ENCODE results near the gene FSD1L. TPM values are rescaled to one million over a fixed set of nuclear protein-coding genes. Genes with fewer than 3 reads are reported as not detected.

Gene FSD1L
- total and polyA plus RNA-seq, 2 experiments from 2014 or later = 5.2 to 7.1 TPM

DNA sequence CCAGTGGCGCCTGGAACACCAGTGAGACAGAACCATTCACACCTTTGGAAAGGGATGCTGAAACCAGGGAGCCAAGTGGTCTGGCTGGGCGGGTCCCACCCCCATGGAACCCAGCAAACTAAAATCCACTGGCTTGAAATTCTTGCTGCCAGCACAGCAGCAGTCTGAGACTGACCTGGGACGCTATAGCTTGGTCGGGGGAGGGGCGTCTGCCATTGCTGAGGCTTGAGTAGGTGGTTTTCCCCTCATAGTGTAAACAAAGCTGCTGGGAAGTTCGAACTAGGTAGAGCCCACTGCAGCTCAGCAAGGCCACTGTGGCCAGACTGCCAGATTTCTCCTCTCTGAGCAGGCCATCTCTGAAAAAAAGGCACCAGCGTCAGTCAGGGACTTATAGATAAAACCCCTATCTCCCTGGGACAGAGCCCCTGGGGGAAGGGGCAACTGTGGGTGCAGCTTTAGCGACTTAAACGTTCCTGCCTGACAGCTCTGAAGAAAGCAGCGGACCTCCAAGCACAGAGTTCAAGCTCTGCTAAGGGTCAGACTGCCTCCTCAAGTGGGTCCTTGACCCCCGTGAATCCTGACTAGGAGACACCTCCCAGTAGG lies 68.1 kb downstream of the FSD1L start:
- H3K4me1 Mint-ChIP-seq = peaks cover 6% of the 10 kb centered on the region; the same call in 2 of the 3 replicates
- no peaks in the 10 kb centered on the region for H3K79me2 ChIP-seq (replicated peaks; ENCODE audit: insufficient read depth)
- H3K27me3 Mint-ChIP-seq (ENCODE audit: insufficient read depth, low read depth, poor library complexity) = peaks cover 8% of the 10 kb centered on the region
- DNase-seq (ENCODE audit: low spot score) = peak; percentile 62
- H4K20me1 ChIP-seq (replicated peaks; ENCODE audit: insufficient read depth) = no peaks in the 10 kb centered on the region
- H3K36me3 ChIP-seq (ENCODE audit: insufficient read depth) = peaks cover 7% of the 10 kb centered on the region; the same call in 1 of the 2 replicates
- no peak overlapping the region for H3K4me3 Mint-ChIP-seq
- H3K9me3 Mint-ChIP-seq = no peaks in the 10 kb centered on the region
- no peak overlapping the region for H2AFZ ChIP-seq
- no peaks in the 10 kb centered on the region for H3K4me1 ChIP-seq (ENCODE audit: insufficient read depth)
- no peak overlapping the region for H3K27ac ChIP-seq (ENCODE audit: low read depth)
- H3K4me3 ChIP-seq = no peak overlapping the region
- peak overlapping the region; percentile 16; the same call in 1 of the 2 replicates for H3K4me2 ChIP-seq
- H3F3A ChIP-seq (replicated peaks; ENCODE audit: low read depth) = no peaks in the 10 kb centered on the region
- TF ChIP-seq CREB1 (CRISPR knock-in tag; IDR thresholded peaks at IDR 0.05; ENCODE audit: low read depth) (no peak), EZH2phosphoT487 (IDR thresholded peaks at IDR 0.05; ENCODE audit: unreplicated experiment) (no peak), JUNB (IDR thresholded peaks at IDR 0.05; ENCODE audit: unreplicated experiment) (no peak), EZH2 (IDR thresholded peaks at IDR 0.05; ENCODE audit: low read depth, unreplicated experiment) (no peak), NANOG (IDR thresholded peaks at IDR 0.05; ENCODE audit: borderline replicate concordance) (no peak), POLR2AphosphoS5 (IDR thresholded peaks at IDR 0.05; ENCODE audit: low read depth) (no peak), ZNF331 (CRISPR knock-in tag; IDR thresholded peaks at IDR 0.05; ENCODE audit: low read depth) (no peak), ZNF114 (CRISPR knock-in tag; IDR thresholded peaks at IDR 0.05) (no peak), STAT1 (IDR thresholded peaks at IDR 0.05; ENCODE audit: unreplicated experiment) (no peak)
- TF ChIP-seq, protein P1, sequence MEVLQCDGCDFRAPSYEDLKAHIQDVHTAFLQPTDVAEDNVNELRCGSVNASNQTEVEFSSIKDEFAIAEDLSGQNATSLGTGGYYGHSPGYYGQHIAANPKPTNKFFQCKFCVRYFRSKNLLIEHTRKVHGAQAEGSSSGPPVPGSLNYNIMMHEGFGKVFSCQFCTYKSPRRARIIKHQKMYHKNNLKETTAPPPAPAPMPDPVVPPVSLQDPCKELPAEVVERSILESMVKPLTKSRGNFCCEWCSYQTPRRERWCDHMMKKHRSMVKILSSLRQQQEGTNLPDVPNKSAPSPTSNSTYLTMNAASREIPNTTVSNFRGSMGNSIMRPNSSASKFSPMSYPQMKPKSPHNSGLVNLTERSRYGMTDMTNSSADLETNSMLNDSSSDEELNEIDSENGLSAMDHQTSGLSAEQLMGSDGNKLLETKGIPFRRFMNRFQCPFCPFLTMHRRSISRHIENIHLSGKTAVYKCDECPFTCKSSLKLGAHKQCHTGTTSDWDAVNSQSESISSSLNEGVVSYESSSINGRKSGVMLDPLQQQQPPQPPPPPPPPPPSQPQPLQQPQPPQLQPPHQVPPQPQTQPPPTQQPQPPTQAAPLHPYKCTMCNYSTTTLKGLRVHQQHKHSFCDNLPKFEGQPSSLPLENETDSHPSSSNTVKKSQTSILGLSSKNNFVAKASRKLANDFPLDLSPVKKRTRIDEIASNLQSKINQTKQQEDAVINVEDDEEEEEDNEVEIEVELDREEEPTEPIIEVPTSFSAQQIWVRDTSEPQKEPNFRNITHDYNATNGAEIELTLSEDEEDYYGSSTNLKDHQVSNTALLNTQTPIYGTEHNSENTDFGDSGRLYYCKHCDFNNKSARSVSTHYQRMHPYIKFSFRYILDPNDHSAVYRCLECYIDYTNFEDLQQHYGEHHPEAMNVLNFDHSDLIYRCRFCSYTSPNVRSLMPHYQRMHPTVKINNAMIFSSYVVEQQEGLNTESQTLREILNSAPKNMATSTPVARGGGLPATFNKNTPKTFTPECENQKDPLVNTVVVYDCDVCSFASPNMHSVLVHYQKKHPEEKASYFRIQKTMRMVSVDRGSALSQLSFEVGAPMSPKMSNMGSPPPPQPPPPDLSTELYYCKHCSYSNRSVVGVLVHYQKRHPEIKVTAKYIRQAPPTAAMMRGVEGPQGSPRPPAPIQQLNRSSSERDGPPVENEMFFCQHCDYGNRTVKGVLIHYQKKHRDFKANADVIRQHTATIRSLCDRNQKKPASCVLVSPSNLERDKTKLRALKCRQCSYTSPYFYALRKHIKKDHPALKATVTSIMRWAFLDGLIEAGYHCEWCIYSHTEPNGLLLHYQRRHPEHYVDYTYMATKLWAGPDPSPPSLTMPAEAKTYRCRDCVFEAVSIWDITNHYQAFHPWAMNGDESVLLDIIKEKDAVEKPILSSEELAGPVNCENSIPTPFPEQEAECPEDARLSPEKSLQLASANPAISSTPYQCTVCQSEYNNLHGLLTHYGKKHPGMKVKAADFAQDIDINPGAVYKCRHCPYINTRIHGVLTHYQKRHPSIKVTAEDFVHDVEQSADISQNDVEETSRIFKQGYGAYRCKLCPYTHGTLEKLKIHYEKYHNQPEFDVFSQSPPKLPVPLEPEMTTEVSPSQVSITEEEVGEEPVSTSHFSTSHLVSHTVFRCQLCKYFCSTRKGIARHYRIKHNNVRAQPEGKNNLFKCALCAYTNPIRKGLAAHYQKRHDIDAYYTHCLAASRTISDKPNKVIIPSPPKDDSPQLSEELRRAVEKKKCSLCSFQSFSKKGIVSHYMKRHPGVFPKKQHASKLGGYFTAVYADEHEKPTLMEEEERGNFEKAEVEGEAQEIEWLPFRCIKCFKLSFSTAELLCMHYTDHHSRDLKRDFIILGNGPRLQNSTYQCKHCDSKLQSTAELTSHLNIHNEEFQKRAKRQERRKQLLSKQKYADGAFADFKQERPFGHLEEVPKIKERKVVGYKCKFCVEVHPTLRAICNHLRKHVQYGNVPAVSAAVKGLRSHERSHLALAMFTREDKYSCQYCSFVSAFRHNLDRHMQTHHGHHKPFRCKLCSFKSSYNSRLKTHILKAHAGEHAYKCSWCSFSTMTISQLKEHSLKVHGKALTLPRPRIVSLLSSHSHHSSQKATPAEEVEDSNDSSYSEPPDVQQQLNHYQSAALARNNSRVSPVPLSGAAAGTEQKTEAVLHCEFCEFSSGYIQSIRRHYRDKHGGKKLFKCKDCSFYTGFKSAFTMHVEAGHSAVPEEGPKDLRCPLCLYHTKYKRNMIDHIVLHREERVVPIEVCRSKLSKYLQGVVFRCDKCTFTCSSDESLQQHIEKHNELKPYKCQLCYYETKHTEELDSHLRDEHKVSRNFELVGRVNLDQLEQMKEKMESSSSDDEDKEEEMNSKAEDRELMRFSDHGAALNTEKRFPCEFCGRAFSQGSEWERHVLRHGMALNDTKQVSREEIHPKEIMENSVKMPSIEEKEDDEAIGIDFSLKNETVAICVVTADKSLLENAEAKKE (CRISPR knock-in tag; IDR thresholded peaks at IDR 0.05) = no peak
- TF ChIP-seq, protein P2, sequence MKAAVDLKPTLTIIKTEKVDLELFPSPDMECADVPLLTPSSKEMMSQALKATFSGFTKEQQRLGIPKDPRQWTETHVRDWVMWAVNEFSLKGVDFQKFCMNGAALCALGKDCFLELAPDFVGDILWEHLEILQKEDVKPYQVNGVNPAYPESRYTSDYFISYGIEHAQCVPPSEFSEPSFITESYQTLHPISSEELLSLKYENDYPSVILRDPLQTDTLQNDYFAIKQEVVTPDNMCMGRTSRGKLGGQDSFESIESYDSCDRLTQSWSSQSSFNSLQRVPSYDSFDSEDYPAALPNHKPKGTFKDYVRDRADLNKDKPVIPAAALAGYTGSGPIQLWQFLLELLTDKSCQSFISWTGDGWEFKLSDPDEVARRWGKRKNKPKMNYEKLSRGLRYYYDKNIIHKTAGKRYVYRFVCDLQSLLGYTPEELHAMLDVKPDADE (IDR thresholded peaks at IDR 0.05) = no peak
- TF ChIP-seq, protein P3, sequence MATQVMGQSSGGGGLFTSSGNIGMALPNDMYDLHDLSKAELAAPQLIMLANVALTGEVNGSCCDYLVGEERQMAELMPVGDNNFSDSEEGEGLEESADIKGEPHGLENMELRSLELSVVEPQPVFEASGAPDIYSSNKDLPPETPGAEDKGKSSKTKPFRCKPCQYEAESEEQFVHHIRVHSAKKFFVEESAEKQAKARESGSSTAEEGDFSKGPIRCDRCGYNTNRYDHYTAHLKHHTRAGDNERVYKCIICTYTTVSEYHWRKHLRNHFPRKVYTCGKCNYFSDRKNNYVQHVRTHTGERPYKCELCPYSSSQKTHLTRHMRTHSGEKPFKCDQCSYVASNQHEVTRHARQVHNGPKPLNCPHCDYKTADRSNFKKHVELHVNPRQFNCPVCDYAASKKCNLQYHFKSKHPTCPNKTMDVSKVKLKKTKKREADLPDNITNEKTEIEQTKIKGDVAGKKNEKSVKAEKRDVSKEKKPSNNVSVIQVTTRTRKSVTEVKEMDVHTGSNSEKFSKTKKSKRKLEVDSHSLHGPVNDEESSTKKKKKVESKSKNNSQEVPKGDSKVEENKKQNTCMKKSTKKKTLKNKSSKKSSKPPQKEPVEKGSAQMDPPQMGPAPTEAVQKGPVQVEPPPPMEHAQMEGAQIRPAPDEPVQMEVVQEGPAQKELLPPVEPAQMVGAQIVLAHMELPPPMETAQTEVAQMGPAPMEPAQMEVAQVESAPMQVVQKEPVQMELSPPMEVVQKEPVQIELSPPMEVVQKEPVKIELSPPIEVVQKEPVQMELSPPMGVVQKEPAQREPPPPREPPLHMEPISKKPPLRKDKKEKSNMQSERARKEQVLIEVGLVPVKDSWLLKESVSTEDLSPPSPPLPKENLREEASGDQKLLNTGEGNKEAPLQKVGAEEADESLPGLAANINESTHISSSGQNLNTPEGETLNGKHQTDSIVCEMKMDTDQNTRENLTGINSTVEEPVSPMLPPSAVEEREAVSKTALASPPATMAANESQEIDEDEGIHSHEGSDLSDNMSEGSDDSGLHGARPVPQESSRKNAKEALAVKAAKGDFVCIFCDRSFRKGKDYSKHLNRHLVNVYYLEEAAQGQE (IDR thresholded peaks at IDR 0.05; ENCODE audit: unreplicated experiment) = no peak
- TF ChIP-seq, protein P4, sequence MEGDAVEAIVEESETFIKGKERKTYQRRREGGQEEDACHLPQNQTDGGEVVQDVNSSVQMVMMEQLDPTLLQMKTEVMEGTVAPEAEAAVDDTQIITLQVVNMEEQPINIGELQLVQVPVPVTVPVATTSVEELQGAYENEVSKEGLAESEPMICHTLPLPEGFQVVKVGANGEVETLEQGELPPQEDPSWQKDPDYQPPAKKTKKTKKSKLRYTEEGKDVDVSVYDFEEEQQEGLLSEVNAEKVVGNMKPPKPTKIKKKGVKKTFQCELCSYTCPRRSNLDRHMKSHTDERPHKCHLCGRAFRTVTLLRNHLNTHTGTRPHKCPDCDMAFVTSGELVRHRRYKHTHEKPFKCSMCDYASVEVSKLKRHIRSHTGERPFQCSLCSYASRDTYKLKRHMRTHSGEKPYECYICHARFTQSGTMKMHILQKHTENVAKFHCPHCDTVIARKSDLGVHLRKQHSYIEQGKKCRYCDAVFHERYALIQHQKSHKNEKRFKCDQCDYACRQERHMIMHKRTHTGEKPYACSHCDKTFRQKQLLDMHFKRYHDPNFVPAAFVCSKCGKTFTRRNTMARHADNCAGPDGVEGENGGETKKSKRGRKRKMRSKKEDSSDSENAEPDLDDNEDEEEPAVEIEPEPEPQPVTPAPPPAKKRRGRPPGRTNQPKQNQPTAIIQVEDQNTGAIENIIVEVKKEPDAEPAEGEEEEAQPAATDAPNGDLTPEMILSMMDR (conservative IDR thresholded peaks at IDR 0.05; ENCODE audit: low read depth in 2 of 2) = no peak
- no peaks in the 10 kb centered on the region for H3K27me3 ChIP-seq (ENCODE audit: insufficient read depth)
- no peaks in the 10 kb centered on the region for H3K9me2 ChIP-seq (ENCODE audit: insufficient read depth)
- H3K27ac Mint-ChIP-seq = peak overlapping the region; percentile 40; the same call in 1 of the 2 replicates
- H3K36me3 Mint-ChIP-seq (ENCODE audit: low read depth) = peaks cover 16% of the 10 kb centered on the region
- ATAC-seq = peak; percentile 84
